HCT116 (cell line): Measurements from ENCODE around the gene CASZ1. TPM values are rescaled to one million over a fixed set of nuclear protein-coding genes. Genes with fewer than 3 reads are reported as not detected.

Experiments
- ATAC-seq: fragments of 200-7000 bp; cut with Tn5 transposase; 2 replicates; pipeline ENCODE4 v1.9.1; 2020; ENCODE audit warnings: mild to moderate bottlenecking, moderate library complexity
- BruUV-seq: library from RNA; stranded (reverse); fragments of 400-500 nt; replicated peaks from 2 replicates; lab custom pipeline; 2021; lab: Mats Ljungman, UMichigan
- CTCF ChIA-PET: fragments of 300-600 bp; sonication (Branson Sonifier 250); formaldehyde crosslinking; loops from one replicate; lab custom pipeline; 2021; ENCODE audit warnings: antibody characterized with exemption; lab: Charles Lee
- POLR2A ChIA-PET: fragments of 300-600, 350-600 bp; sonication (Branson Sonifier 250); formaldehyde crosslinking; loops from one replicate; lab custom pipeline; 2021; ENCODE audit warnings: antibody characterized with exemption; lab: Charles Lee
- RAD21 ChIA-PET, 2 experiments: fragments of 300-600 bp; sonication (Branson Sonifier 250); formaldehyde crosslinking; loops; one replicate each; lab custom pipeline; 2023; ENCODE audit warnings: low total read pairs in 2 of 2; ENCODE audit not compliant: uncharacterized antibody in 2 of 2, unreplicated experiment in 2 of 2, low non-redundant PET in 1 of 2; lab: Charles Lee
- DNase-seq: peaks from one replicate; pipeline ENCODE4 v3.0.0-alpha.2; 2010; ENCODE audit warnings: low read depth, low spot score
- H2AFZ ChIP-seq: fragments of 200-600 bp; shearing (Covaris generic), sonication (generic); 2 replicates; pipeline ENCODE4 v1.6.1; 2017; ENCODE audit warnings: low read depth, mixed run types, mixed read lengths, antibody characterized with exemption, low read length; ENCODE audit not compliant: poor library complexity, severe bottlenecking
- H3K27ac ChIP-seq: 2 replicates; pipeline ENCODE4 v1.5.1; 2012; ENCODE audit warnings: low read depth, low read length
- H3K27me3 ChIP-seq: fragments of 200-600 bp; sonication (generic); 2 replicates; pipeline ENCODE4 v1.6.1; 2016; ENCODE audit warnings: mixed run types, low read length, mixed read lengths; ENCODE audit not compliant: insufficient read depth
- H3K36me3 ChIP-seq, 2 experiments: fragments of 200-500 bp in 1 of 2; fragments of 200-600 bp in 1 of 2; sonication (Bioruptor generic) in 1 of 2; sonication (generic) in 1 of 2; 2 replicates each; pipeline versions ENCODE4 v1.5.1 to v1.6.1; 2014 to 2016; ENCODE audit warnings: low read length in 2 of 2, inconsistent platforms in 1 of 2, mixed read lengths in 1 of 2, mixed run types in 1 of 2; ENCODE audit not compliant: insufficient read depth in 2 of 2, control insufficient read depth in 1 of 2
- H3K4me1 ChIP-seq, 2 experiments: fragments of 200-600 bp in 1 of 2; sonication (generic) in 1 of 2; 2 replicates each; pipeline versions ENCODE4 v1.5.1 to v1.6.1; 2012 to 2017; ENCODE audit warnings: low read length in 2 of 2, inconsistent platforms in 1 of 2, mild to moderate bottlenecking in 1 of 2, mixed read lengths in 1 of 2, mixed run types in 1 of 2, moderate library complexity in 1 of 2; ENCODE audit not compliant: insufficient read depth in 2 of 2, control insufficient read depth in 1 of 2
- H3K4me2 ChIP-seq: fragments of 200-600 bp; sonication (generic); 2 replicates; pipeline ENCODE4 v1.6.1; 2017; ENCODE audit warnings: mixed run types, low read length, mixed read lengths
- H3K4me3 ChIP-seq, 2 experiments: fragments of 200-600 bp in 1 of 2; sonication (generic) in 1 of 2; replicated peaks in 1 of 2; 2 replicates each; pipeline ENCODE4 v1.5.1; 2011 to 2016; ENCODE audit warnings: low read length in 2 of 2, control low read depth in 1 of 2, low read depth in 1 of 2, mild to moderate bottlenecking in 1 of 2, mixed read lengths in 1 of 2, mixed run types in 1 of 2
- H3K79me2 ChIP-seq: fragments of 200-600 bp; sonication (generic); 2 replicates; pipeline ENCODE4 v1.6.1; 2017; ENCODE audit warnings: mild to moderate bottlenecking, mixed run types, low read length, moderate library complexity, mixed read lengths; ENCODE audit not compliant: insufficient read depth
- H3K9ac ChIP-seq: fragments of 200-600 bp; sonication (generic); 2 replicates; pipeline ENCODE4 v1.6.1; 2016; ENCODE audit warnings: low read length, mixed read lengths
- H3K9me2 ChIP-seq: fragments of 200-600 bp; sonication (generic), shearing (Covaris generic); 2 replicates; pipeline ENCODE4 v1.6.1; 2017; ENCODE audit warnings: mixed run types, mild to moderate bottlenecking, moderate library complexity; ENCODE audit not compliant: insufficient read depth
- H3K9me3 ChIP-seq, 2 experiments: fragments of 200-500 bp in 1 of 2; fragments of 200-600 bp in 1 of 2; sonication (Bioruptor generic) in 1 of 2; sonication (generic) in 1 of 2; 2 replicates each; pipeline ENCODE4 v1.6.1; 2014 to 2017; ENCODE audit warnings: low read length in 2 of 2, mixed read lengths in 2 of 2, inconsistent platforms in 1 of 2, low read depth in 1 of 2, mild to moderate bottlenecking in 1 of 2, mixed run types in 1 of 2, moderate library complexity in 1 of 2; ENCODE audit not compliant: control insufficient read depth in 1 of 2, insufficient read depth in 1 of 2
- H4K20me1 ChIP-seq: fragments of 200-600 bp; sonication (generic), shearing (Covaris generic); 2 replicates; pipeline ENCODE4 v1.6.1; 2017; ENCODE audit warnings: mixed run types, mild to moderate bottlenecking, moderate library complexity; ENCODE audit not compliant: insufficient read depth
- CEBPB ChIP-seq: IDR thresholded peaks from 2 replicates; pipeline ENCODE4 v1.6.1; 2012; ENCODE audit warnings: low read depth
- EGR1 ChIP-seq: IDR thresholded peaks from 2 replicates; pipeline ENCODE4 v1.6.1; 2012; ENCODE audit warnings: low read depth
- ELF1 ChIP-seq: IDR thresholded peaks from 2 replicates; pipeline ENCODE4 v1.6.1; 2012; ENCODE audit warnings: low read depth, borderline replicate concordance
- POLR2A ChIP-seq: IDR thresholded peaks from 2 replicates; pipeline ENCODE4 v1.7.0; 2011; ENCODE audit warnings: borderline replicate concordance; ENCODE audit not compliant: insufficient read depth, insufficient read length; ENCODE audit errors: extremely low read depth
- POLR2AphosphoS5 ChIP-seq: IDR thresholded peaks from 2 replicates; pipeline ENCODE4 v1.6.1; 2011; ENCODE audit warnings: mild to moderate bottlenecking, low read depth, low read length, moderate library complexity
- RAD21 ChIP-seq: IDR thresholded peaks from 2 replicates; pipeline ENCODE4 v1.6.1; 2012; ENCODE audit warnings: low read depth, mild to moderate bottlenecking
- SP1 ChIP-seq: IDR thresholded peaks from 2 replicates; pipeline ENCODE4 v1.6.1; 2012; ENCODE audit warnings: low read depth
- SRF ChIP-seq: IDR thresholded peaks from 2 replicates; pipeline ENCODE4 v1.6.1; 2012; ENCODE audit warnings: low read depth
- TCF7L2 ChIP-seq: IDR thresholded peaks from 2 replicates; pipeline ENCODE4 v1.7.0; 2011; ENCODE audit warnings: borderline replicate concordance, inconsistent platforms; ENCODE audit not compliant: insufficient read depth, insufficient read length; ENCODE audit errors: extremely low read depth
- ZNF274 ChIP-seq: fragments of 200-500 bp; sonication (Bioruptor generic); IDR thresholded peaks from 2 replicates; pipeline ENCODE4 v1.6.1; 2014; ENCODE audit warnings: mild to moderate bottlenecking, low read depth, low read length, inconsistent platforms
- intact Hi-C: fragments of 100-400 bp; cut with micrococcal nuclease; formaldehyde crosslinking; loops from 2 replicates; pipeline ENCODE4 v1.10.0; 2022
- total RNA-seq: library from RNA; stranded (reverse); gene quantifications from one replicate; pipeline ENCODE4 v1.2.1, GENCODE V29; 2021; ENCODE audit not compliant: unreplicated experiment
- TF ChIP-seq, protein P1 (sequence below): IDR thresholded peaks from 2 replicates; pipeline ENCODE4 v1.6.1; 2012
- TF ChIP-seq, protein P2 (sequence below): IDR thresholded peaks from 2 replicates; pipeline ENCODE4 v1.6.1; 2012

The CASZ1 gene
- total RNA-seq, 1 experiment from 2014 or later, result 7.7 TPM

DNA sequence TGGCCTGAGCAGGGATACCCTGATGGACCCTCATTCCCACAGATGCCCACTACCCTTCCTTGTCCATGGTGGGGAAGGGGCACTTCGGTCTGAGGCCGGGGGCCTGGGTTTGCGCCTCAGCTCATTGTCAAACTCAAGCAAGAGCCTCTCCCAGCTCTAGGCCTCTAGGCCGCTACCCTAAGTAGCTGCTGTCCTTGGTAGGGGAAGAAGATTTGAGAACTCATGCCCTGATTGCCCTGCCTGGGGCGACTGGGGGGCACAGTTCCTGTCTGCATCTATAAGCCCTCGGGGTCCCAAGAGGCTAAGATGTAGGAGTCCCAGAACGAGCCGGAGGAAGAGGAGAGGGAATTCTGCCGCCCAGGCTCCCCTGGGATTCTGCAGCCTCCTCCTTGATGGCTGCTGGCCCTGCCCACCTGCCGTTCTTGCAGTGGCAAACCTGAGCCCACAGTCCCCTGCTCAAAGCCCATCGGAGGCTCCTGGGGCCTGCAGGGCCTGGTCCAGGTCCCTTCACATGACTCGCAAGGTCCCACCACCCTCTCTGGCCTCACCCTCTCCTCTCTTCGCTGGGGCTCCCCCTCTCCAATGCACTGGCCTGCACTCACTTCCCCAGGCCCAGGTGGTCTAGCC is 20.4 kb upstream of the CASZ1 start:
- Histone ChIP-seq H2AFZ (no peak overlapping the region), H3K9ac (no peak overlapping the region), H3K9me3 (no peaks in the 10 kb centered on the region), H3K27ac (no peak overlapping the region), H3K9me2 (no peaks in the 10 kb centered on the region), H3K4me3 (no peak overlapping the region), H3K4me2 (no peak overlapping the region), H3K27me3 (no peaks in the 10 kb centered on the region), H3K36me3 (no peaks in the 10 kb centered on the region), H3K4me1 (no peaks in the 10 kb centered on the region), H3K79me2 (no peaks in the 10 kb centered on the region), H4K20me1 (no peaks in the 10 kb centered on the region)
- intact Hi-C loops, result no loop called here
- ChIA-PET CTCF (no interaction called here), RAD21 (no interaction called here), POLR2A (no interaction called here)
- ATAC-seq (no peak), DNase-seq (no peak)
- no TSS peak for BruUV-seq
- TF ChIP-seq POLR2AphosphoS5 (no peak), TCF7L2 (no peak), SRF (no peak), RAD21 (no peak), ELF1 (no peak), ZNF274 (no peak), POLR2A (no peak), SP1 (no peak)
- TF ChIP-seq, protein P1, sequence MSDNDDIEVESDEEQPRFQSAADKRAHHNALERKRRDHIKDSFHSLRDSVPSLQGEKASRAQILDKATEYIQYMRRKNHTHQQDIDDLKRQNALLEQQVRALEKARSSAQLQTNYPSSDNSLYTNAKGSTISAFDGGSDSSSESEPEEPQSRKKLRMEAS, result no peak
- TF ChIP-seq, protein P2, sequence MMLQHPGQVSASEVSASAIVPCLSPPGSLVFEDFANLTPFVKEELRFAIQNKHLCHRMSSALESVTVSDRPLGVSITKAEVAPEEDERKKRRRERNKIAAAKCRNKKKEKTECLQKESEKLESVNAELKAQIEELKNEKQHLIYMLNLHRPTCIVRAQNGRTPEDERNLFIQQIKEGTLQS, result no peak

DNA sequence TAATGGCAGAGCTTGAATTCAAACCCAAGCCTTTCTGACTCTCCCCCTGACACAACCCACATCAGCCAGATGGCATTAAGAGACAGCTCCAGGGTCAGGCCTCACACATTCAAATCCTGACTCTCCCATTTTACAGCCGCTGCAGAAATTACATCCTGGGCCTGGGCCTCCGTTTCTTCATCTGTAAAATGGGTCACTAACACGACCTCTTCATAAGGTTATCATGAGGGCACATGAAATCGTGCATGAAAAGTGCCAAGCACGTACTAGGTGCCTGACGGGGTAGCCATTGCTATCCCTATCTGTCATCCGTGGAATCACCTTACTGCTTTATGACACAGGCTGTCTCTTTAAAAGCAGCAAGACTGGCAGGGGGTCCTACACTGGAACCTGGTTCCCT is 19.8 kb upstream of the CASZ1 start:
- H4K20me1 ChIP-seq, result no peaks in the 10 kb centered on the region
- CTCF ChIA-PET, result no interaction called here
- no peaks in the 10 kb centered on the region for H3K9me3 ChIP-seq
- BruUV-seq, result no TSS peak
- no peak for TF ChIP-seq ZNF274
- no peak for TF ChIP-seq CEBPB
- TF ChIP-seq ELF1, result no peak
- no peak for TF ChIP-seq RAD21
- TF ChIP-seq EGR1, result no peak
- no peaks in the 10 kb centered on the region for H3K36me3 ChIP-seq
- no peaks in the 10 kb centered on the region for H3K9me2 ChIP-seq
- H2AFZ ChIP-seq, result no peak overlapping the region
- intact Hi-C loops, result no loop called here
- H3K9ac ChIP-seq, result no peak overlapping the region
- no peaks in the 10 kb centered on the region for H3K79me2 ChIP-seq
- POLR2A ChIA-PET, result no interaction called here
- DNase-seq (no peak), ATAC-seq (no peak)
- H3K27me3 ChIP-seq, result no peaks in the 10 kb centered on the region
- no peak overlapping the region for H3K4me3 ChIP-seq
- RAD21 ChIA-PET, result no interaction called here
- H3K27ac ChIP-seq, result no peak overlapping the region
- H3K4me1 ChIP-seq, result no peaks in the 10 kb centered on the region
- no peak overlapping the region for H3K4me2 ChIP-seq
